Renal cortical epithelial cell (primary cell): Measurements from ENCODE around the gene TNNI2. TPM values are rescaled to one million over a fixed set of nuclear protein-coding genes. Genes with fewer than 3 reads are reported as not detected.
"Not testable (repeated sequence)": the region's sequence is repeated elsewhere in the genome, so short reads cannot be mapped to it uniquely, and the experiment has no call there.

Experiments
- DNase-seq: peaks from one replicate; pipeline ENCODE4 v3.0.0-alpha.2; 2011; ENCODE audit warnings: low read depth
- total RNA-seq: library from RNA; depleted of rRNA; stranded (reverse); fragments of >200 nt; gene quantifications from 2 replicates; pipeline ENCODE4 v1.2.3, GENCODE V29; 2014

TNNI2 gene
- total RNA-seq, 1 donor from 2014 or later, result not detected

- peak; percentile 11 for DNase-seq
Observed at GRCh38 chr11:1862588-1863351, 24.0 kb downstream of the TNNI2 start.

- DNase-seq, result peak; percentile 75
Observed at GRCh38 chr11:1863352-1864216, 24.8 kb downstream of the TNNI2 start.

GRCh38 chr11:1864231-1864630, 25.4 kb downstream of the TNNI2 start:
- DNase-seq, result peak; percentile 1

GRCh38 chr11:1864831-1865665, 26.3 kb downstream of the TNNI2 start:
- DNase-seq, result no peak

- no peak for DNase-seq
Observed at GRCh38 chr11:1866226-1866625, 27.4 kb downstream of the TNNI2 start.

- DNase-seq, result no peak
Observed at GRCh38 chr11:1866776-1867175, 28.0 kb downstream of the TNNI2 start.

- DNase-seq, result no peak
Observed at GRCh38 chr11:1867381-1867780, 28.6 kb downstream of the TNNI2 start.

- DNase-seq, result no peak
Observed at GRCh38 chr11:1868056-1868635, 29.4 kb downstream of the TNNI2 start.

- DNase-seq, result no peak
Observed at GRCh38 chr11:1868636-1869291, 30.0 kb downstream of the TNNI2 start.

GRCh38 chr11:1869427-1870325, 30.9 kb downstream of the TNNI2 start:
- no peak for DNase-seq

- DNase-seq, result no peak
Observed at GRCh38 chr11:1870326-1870696, 31.5 kb downstream of the TNNI2 start.

- DNase-seq, result no peak
Observed at GRCh38 chr11:1870721-1871466, 32.1 kb downstream of the TNNI2 start.

- DNase-seq, result no peak
Observed at GRCh38 chr11:1871531-1871930, 32.8 kb downstream of the TNNI2 start.

- DNase-seq, result no peak
Observed at GRCh38 chr11:1872267-1872985, 33.6 kb downstream of the TNNI2 start.

- DNase-seq, result peak; percentile 8
Observed at GRCh38 chr11:1873048-1873812, 34.4 kb downstream of the TNNI2 start.

GRCh38 chr11:1873813-1874150, 35.0 kb downstream of the TNNI2 start:
- DNase-seq, result not testable (repeated sequence)

GRCh38 chr11:1874441-1875092, 35.8 kb downstream of the TNNI2 start:
- not testable (repeated sequence) for DNase-seq
